H1 (cell line): Measurements from ENCODE around the gene CACNA2D4. TPM values are rescaled to one million over a fixed set of nuclear protein-coding genes. Genes with fewer than 3 reads are reported as not detected.

Experiments
- CTCF ChIA-PET: fragments of 300-600 bp; sonication (Branson Sonifier 250); formaldehyde crosslinking; loops from one replicate; lab custom pipeline; 2021; ENCODE audit not compliant: partially characterized antibody; lab: Charles Lee
- POLR2A ChIA-PET: fragments of 300-600 bp; sonication (Branson Sonifier 250); formaldehyde crosslinking; loops from one replicate; lab custom pipeline; 2021; ENCODE audit warnings: inconsistent platforms; ENCODE audit not compliant: partially characterized antibody; lab: Charles Lee
- DNase-seq, 2 experiments: peaks; one replicate each; pipeline versions ENCODE4 v3.0.0 to v3.0.0-alpha.2; 2010 to 2022; ENCODE audit warnings: low spot score in 2 of 2, low read depth in 1 of 2, mixed read lengths in 1 of 2
- FAIRE-seq: peaks from 2 replicates; lab custom pipeline; 2011; peaks lifted over from hg19 to GRCh38; lab: Jason Lieb, UNC
- H2AFZ ChIP-seq: 2 replicates; pipeline ENCODE4 v1.8.1; 2012; ENCODE audit warnings: low read length, inconsistent platforms
- H2AK5ac ChIP-seq: 2 replicates; pipeline ENCODE4 v1.6.1; 2013; ENCODE audit warnings: low read depth, low read length
- H2BK120ac ChIP-seq: replicated peaks from 2 replicates; pipeline ENCODE3; 2013; ENCODE audit warnings: low read depth, low read length, inconsistent platforms
- H2BK12ac ChIP-seq: 2 replicates; pipeline ENCODE4 v1.6.1; 2013; ENCODE audit warnings: low read depth, low read length
- H2BK15ac ChIP-seq: 2 replicates; pipeline ENCODE4 v1.6.1; 2013; ENCODE audit warnings: low read length
- H2BK20ac ChIP-seq: 2 replicates; pipeline ENCODE4 v1.6.1; 2013; ENCODE audit warnings: low read length
- H2BK5ac ChIP-seq: 2 replicates; pipeline ENCODE4 v1.6.1; 2013; ENCODE audit warnings: low read depth, low read length
- H3K14ac ChIP-seq: 2 replicates; pipeline ENCODE4 v1.6.1; 2013; ENCODE audit warnings: inconsistent platforms; ENCODE audit not compliant: insufficient read length
- H3K18ac ChIP-seq: 2 replicates; pipeline ENCODE4 v1.6.1; 2013; ENCODE audit warnings: low read length; ENCODE audit errors: extremely low read depth
- H3K23ac ChIP-seq: 2 replicates; pipeline ENCODE4 v1.6.1; 2013; ENCODE audit warnings: inconsistent platforms; ENCODE audit not compliant: insufficient read length
- H3K23me2 ChIP-seq: 2 replicates; pipeline ENCODE4 v1.6.1; 2013; ENCODE audit warnings: low read depth, low read length
- H3K27ac ChIP-seq: 2 replicates; pipeline ENCODE4 v1.6.1; 2011; ENCODE audit warnings: low read depth, low read length, inconsistent platforms
- H3K27me3 ChIP-seq, 4 experiments: replicated peaks in 1 of 4; 1 replicate in 1 of 4; 2 replicates in 3 of 4; pipeline versions ENCODE4 v1.6.1 to v1.8.1; 2011 to 2013; ENCODE audit warnings: low read length in 3 of 4, mild to moderate bottlenecking in 3 of 4, inconsistent platforms in 2 of 4, mixed read lengths in 2 of 4, moderate library complexity in 1 of 4; ENCODE audit not compliant: control insufficient read depth in 3 of 4, insufficient read depth in 3 of 4; ENCODE audit errors: extremely low read depth in 1 of 4
- H3K36me3 ChIP-seq, 4 experiments: 2 replicates each; pipeline versions ENCODE4 v1.6.1 to v1.8.1; 2011 to 2013; ENCODE audit warnings: mild to moderate bottlenecking in 4 of 4, low read length in 3 of 4, moderate library complexity in 2 of 4, control low read depth in 1 of 4, inconsistent platforms in 1 of 4; ENCODE audit not compliant: insufficient read depth in 4 of 4, control insufficient read depth in 2 of 4
- H3K4ac ChIP-seq: replicated peaks from 2 replicates; pipeline ENCODE3; 2013; ENCODE audit warnings: low read length, low read depth, mixed read lengths, inconsistent platforms; ENCODE audit not compliant: insufficient read length
- H3K4me1 ChIP-seq, 4 experiments: replicated peaks in 1 of 4; 1 replicate in 1 of 4; 2 replicates in 3 of 4; pipeline versions ENCODE4 v1.6.1 to v1.8.1; 2011 to 2013; ENCODE audit warnings: low read length in 3 of 4, inconsistent platforms in 2 of 4, mixed read lengths in 1 of 4; ENCODE audit not compliant: insufficient read depth in 4 of 4, control insufficient read depth in 3 of 4
- H3K4me2 ChIP-seq, 2 experiments: 2 replicates each; pipeline versions ENCODE4 v1.6.1 to v1.8.1; 2011 to 2013; ENCODE audit warnings: low read depth in 2 of 2, low read length in 2 of 2, control low read depth in 1 of 2, inconsistent platforms in 1 of 2, mild to moderate bottlenecking in 1 of 2; ENCODE audit not compliant: insufficient read depth in 1 of 2
- H3K4me3 ChIP-seq, 4 experiments: fragments of 200-600, 300-600 bp in 1 of 4; sonication (generic), shearing (Covaris generic), sonication (Bioruptor Twin) in 1 of 4; 2 replicates each; pipeline versions ENCODE4 v1.5.1 to v1.8.1; 2011 to 2016; ENCODE audit warnings: low read length in 4 of 4, low read depth in 3 of 4, control low read depth in 2 of 4, inconsistent platforms in 2 of 4, mild to moderate bottlenecking in 2 of 4, mixed read lengths in 1 of 4, moderate library complexity in 1 of 4; ENCODE audit not compliant: insufficient read depth in 2 of 4; ENCODE audit errors: extremely low read depth in 1 of 4
- H3K56ac ChIP-seq: replicated peaks from 2 replicates; pipeline ENCODE3; 2013; ENCODE audit warnings: low read depth, mild to moderate bottlenecking, mixed read lengths, low read length, inconsistent platforms; ENCODE audit not compliant: insufficient read length
- H3K79me1 ChIP-seq: 2 replicates; pipeline ENCODE4 v1.6.1; 2013; ENCODE audit warnings: low read depth, low read length, control low read depth
- H3K79me2 ChIP-seq, 2 experiments: 2 replicates each; pipeline versions ENCODE4 v1.6.1 to v1.8.1; 2012 to 2013; ENCODE audit warnings: low read length in 2 of 2, mild to moderate bottlenecking in 2 of 2, inconsistent platforms in 1 of 2; ENCODE audit not compliant: insufficient read depth in 2 of 2, control insufficient read depth in 1 of 2
- H3K9ac ChIP-seq, 4 experiments: replicated peaks in 1 of 4; 1 replicate in 1 of 4; 2 replicates in 3 of 4; pipeline versions ENCODE4 v1.6.1 to v1.8.1; 2011 to 2013; ENCODE audit warnings: low read depth in 3 of 4, low read length in 3 of 4, control low read depth in 2 of 4, mild to moderate bottlenecking in 2 of 4, moderate library complexity in 2 of 4, inconsistent platforms in 1 of 4; ENCODE audit errors: extremely low read depth in 1 of 4
- H3K9me3 ChIP-seq, 2 experiments: 2 replicates each; pipeline versions ENCODE4 v1.6.1 to v1.8.1; 2012 to 2013; ENCODE audit warnings: mild to moderate bottlenecking in 2 of 2, moderate library complexity in 2 of 2, control low read depth in 1 of 2, inconsistent platforms in 1 of 2, low read depth in 1 of 2, low read length in 1 of 2, mixed read lengths in 1 of 2; ENCODE audit not compliant: insufficient read depth in 2 of 2
- H4K20me1 ChIP-seq, 2 experiments: replicated peaks in 1 of 2; 2 replicates each; pipeline versions ENCODE3 to v1.8.1; 2011 to 2013; ENCODE audit warnings: inconsistent platforms in 2 of 2, low read length in 2 of 2, mild to moderate bottlenecking in 1 of 2; ENCODE audit not compliant: insufficient read depth in 2 of 2, control insufficient read depth in 1 of 2
- H4K5ac ChIP-seq: 2 replicates; pipeline ENCODE4 v1.6.1; 2013; ENCODE audit warnings: low read length, low read depth, mixed read lengths, inconsistent platforms; ENCODE audit not compliant: insufficient read length
- H4K8ac ChIP-seq: 2 replicates; pipeline ENCODE4 v1.8.0; 2013; ENCODE audit warnings: mild to moderate bottlenecking, moderate library complexity, low read length, inconsistent platforms; ENCODE audit not compliant: insufficient read depth; ENCODE audit errors: extremely low read depth
- H4K91ac ChIP-seq: replicated peaks from 2 replicates; pipeline ENCODE3; 2013; ENCODE audit warnings: low read length, mixed read lengths, inconsistent platforms; ENCODE audit not compliant: insufficient read length
- CBX8 ChIP-seq: fragments of 300-800, 300-1000 bp; sonication (generic); IDR thresholded peaks from 2 replicates; pipeline ENCODE4 v1.7.1; 2016; ENCODE audit warnings: low read depth, low read length, borderline replicate concordance
- JUND ChIP-seq: IDR thresholded peaks from 2 replicates; pipeline ENCODE4 v1.6.1; 2011; ENCODE audit warnings: mild to moderate bottlenecking, improper control_type of control experiment, low read length
- SRF ChIP-seq: IDR thresholded peaks from 2 replicates; pipeline ENCODE4 v1.6.1; 2011; ENCODE audit warnings: mild to moderate bottlenecking, low read depth, low read length, moderate library complexity
- YY1 ChIP-seq: IDR thresholded peaks from 2 replicates; pipeline ENCODE4 v1.6.1; 2011; ENCODE audit warnings: low read depth, mild to moderate bottlenecking, low read length
- WGBS, 2 experiments: shearing (Covaris generic) in 1 of 2; methylation state at CpG; one replicate each; pipeline versions ENCODE4 v1.1.6 to v1.1.7; 2013 to 2015; ENCODE audit warnings: low lambda C conversion rate in 2 of 2, mixed read lengths in 2 of 2, inconsistent platforms in 1 of 2, low coverage in 1 of 2, missing lambda C conversion rate in 1 of 2; ENCODE audit not compliant: insufficient replicate concordance in 2 of 2, insufficient coverage in 1 of 2, insufficient read length in 1 of 2; ENCODE audit errors: extremely low coverage in 1 of 2, missing lambda C conversion rate in 1 of 2; 5-methylcytosine and 5-hydroxymethylcytosine counted together
- polyA plus RNA-seq, 7 experiments: library from polyadenylated mRNA; depleted of rRNA in 3 of 7; stranded (reverse) in 5 of 7; unstranded in 2 of 7; fragments of >200 nt in 5 of 7; fragments of 200-250 nt in 2 of 7; gene quantifications; 1 replicate in 5 of 7; 2 replicates in 1 of 7; 4 replicates in 1 of 7; pipeline versions ENCODE4 v1.2.1 to v1.2.3, GENCODE V29; 2011 to 2013; ENCODE audit warnings: missing spikeins in 2 of 7, mixed read lengths in 2 of 7
- total RNA-seq: library from RNA; stranded (reverse); fragmentation: NEBNext Ultra II Directional; extraction: Animal tissue kit (Norgen Biotek cat#: 25700); gene quantifications from 2 replicates; pipeline ENCODE4 v1.2.1, GENCODE V29; 2021
- TF ChIP-seq, protein P1 (sequence below): IDR thresholded peaks from 2 replicates; pipeline ENCODE4 v1.6.1; 2012; ENCODE audit warnings: inconsistent platforms

The CACNA2D4 gene
- total and polyA plus RNA-seq, 2 of the 8 experiments (the other 6 are each of a cell fraction or from before 2014, with no cell fraction given): 0.44 to 0.88 TPM

- H2BK120ac ChIP-seq: no peak overlapping the region
- H3K4me3 ChIP-seq: no peak overlapping the region
- TF ChIP-seq, protein P1, sequence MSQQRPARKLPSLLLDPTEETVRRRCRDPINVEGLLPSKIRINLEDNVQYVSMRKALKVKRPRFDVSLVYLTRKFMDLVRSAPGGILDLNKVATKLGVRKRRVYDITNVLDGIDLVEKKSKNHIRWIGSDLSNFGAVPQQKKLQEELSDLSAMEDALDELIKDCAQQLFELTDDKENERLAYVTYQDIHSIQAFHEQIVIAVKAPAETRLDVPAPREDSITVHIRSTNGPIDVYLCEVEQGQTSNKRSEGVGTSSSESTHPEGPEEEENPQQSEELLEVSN: no peak
- TF ChIP-seq JUND: no peak
- peak; percentile 19; the same call in 1 of the 2 replicates for TF ChIP-seq YY1
- TF ChIP-seq CBX8: no peak
- TF ChIP-seq SRF: no peak
- DNase-seq: no peak
- no peak overlapping the region for H3K23ac ChIP-seq
- peaks cover 0 to 2% of the 10 kb centered on the region in 2 experiments for H4K20me1 ChIP-seq
- no peak overlapping the region for H2BK12ac ChIP-seq
- no peak overlapping the region for H2BK20ac ChIP-seq
- no peak overlapping the region for H3K14ac ChIP-seq
- H3K9ac ChIP-seq: no peak overlapping the region
- no peak overlapping the region for H2BK5ac ChIP-seq
- H2AK5ac ChIP-seq: no peak overlapping the region
- H3K36me3 ChIP-seq: peaks cover 0 to 6% (median 1%) of the 10 kb centered on the region in 4 experiments; a peak in 2 of 8 replicates
- H4K5ac ChIP-seq: no peak overlapping the region
- H2AFZ ChIP-seq: no peak overlapping the region
- CTCF ChIA-PET: interaction anchor here (0.6 kb wide), 1 partner anchor 647 kb away, joined by 3 read pairs; no protein-coding TSS in a partner anchor
- no peak overlapping the region for H3K4me2 ChIP-seq
- no peak for FAIRE-seq
- H3K4ac ChIP-seq: no peak overlapping the region
- H3K27me3 ChIP-seq: 0 out of 7 replicates have a peak, but pooled peaks cover 0 to 2% (median 0%) of the 10 kb centered on the region in 4 experiments
- no peak overlapping the region for H3K18ac ChIP-seq
- H3K9me3 ChIP-seq: no peaks in the 10 kb centered on the region; a peak in 1 of 4 replicates
- POLR2A ChIA-PET: no interaction called here
- WGBS, 2 experiments: 91% methylated on average over 2 of the region's 2 CpGs; no CpG with 5 or more reads in 1 of the 2 experiments
- H3K56ac ChIP-seq: no peak overlapping the region
- H3K79me1 ChIP-seq: no peaks in the 10 kb centered on the region
- H4K8ac ChIP-seq: no peak overlapping the region
- no peaks in the 10 kb centered on the region for H3K23me2 ChIP-seq
- H3K27ac ChIP-seq: no peak overlapping the region
- no peaks in the 10 kb centered on the region for H3K4me1 ChIP-seq
- H3K79me2 ChIP-seq: peaks cover 0 to 68% of the 10 kb centered on the region in 2 experiments; a peak in 2 of 4 replicates
- no peak overlapping the region for H2BK15ac ChIP-seq
- H4K91ac ChIP-seq: no peak overlapping the region
These were observed 170.8 kb downstream of the CACNA2D4 start for GRCh38 chr12:1747609-1748008.
